Activated T-cell treated with anti-CD3 and anti-CD28 coated beads, Interleukin-2, amount 50 U/mL, for 48 hours (primary cell): ENCODE results near the gene EDEM1.

Source experiments
- DNase-seq, 2 experiments: peaks; one replicate each; pipeline ENCODE4 v3.0.0-alpha.2; 2020

The EDEM1 gene

DNA sequence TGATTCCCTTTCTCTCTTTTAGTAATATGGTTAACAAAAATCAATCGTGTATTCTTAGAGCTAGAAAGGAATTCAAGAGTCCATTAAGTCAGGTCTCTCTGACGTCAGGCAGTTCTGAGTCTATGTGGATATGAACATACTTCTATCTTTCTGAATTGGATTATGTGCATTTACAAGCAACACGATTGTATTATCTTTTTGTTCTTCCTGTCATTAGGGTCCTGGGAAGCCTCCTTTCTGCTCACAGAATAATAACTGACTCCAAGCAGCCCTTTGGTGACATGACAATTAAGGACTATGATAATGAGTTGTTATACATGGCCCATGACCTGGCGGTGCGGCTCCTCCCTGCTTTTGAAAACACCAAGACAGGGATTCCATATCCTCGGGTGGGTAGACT is 14.0 kb downstream of the EDEM1 start:
- no peak for DNase-seq

DNA sequence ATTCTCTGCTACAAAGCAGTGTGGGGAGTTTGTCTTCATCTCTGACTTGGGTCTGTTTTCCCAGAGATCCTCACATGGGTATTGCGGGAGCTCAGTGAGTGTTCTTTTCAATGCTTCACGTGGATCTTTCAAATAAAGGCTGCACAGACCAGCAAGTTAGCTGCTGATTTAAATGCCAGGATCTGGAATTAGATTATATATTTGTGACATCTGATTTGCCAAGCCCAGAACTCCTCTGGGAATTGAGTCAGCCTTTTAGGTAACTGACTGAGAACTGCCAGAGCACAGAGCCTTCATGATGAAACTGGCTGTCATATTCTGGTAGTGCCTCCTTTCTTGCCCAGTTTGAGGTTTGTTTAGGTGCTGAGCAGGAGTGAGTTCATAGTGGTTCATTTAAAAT is 14.7 kb downstream of the EDEM1 start:
- DNase-seq = no peak

DNA sequence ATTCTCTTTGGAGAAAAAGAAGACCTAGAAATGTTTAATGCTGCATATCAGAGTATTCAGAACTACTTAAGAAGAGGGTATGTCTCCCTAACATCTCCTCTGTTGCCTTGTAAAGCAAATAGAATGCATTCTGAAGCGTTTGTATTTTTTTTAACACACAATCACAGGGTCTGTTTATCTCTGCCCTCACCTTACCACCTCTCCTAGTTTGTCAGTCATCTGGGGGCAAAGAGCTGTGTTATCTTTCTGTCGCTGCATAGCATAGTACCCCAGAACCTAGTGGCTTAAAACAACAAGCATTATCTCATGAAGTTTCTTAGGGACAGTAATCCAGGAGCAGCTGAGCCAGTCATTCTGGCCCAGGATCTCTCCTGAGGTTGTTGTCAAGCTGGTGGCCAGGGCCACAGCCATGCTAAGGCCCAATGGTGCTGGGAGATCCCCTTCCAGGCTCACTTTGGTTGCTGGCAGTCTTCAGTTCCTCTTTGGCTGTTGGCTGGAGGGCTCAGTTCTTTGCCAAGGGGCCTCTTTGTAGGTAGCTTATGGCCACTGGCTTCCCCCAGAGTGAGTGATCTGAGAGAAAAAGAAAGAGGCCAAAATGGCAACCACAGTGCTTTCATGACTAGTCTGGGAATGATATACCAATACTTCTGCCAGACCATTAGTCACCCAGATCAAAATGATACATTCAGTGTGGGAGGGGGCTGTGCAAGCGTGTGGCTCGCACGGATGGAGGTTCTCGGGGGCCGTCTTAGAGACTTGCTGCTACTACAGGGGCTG is 17.8 kb downstream of the EDEM1 start:
- peak; percentile 59 to 70 for DNase-seq

GRCh38 chr3:5210926-5211325 is 23.4 kb downstream of the EDEM1 start:
- DNase-seq = no peak

DNA sequence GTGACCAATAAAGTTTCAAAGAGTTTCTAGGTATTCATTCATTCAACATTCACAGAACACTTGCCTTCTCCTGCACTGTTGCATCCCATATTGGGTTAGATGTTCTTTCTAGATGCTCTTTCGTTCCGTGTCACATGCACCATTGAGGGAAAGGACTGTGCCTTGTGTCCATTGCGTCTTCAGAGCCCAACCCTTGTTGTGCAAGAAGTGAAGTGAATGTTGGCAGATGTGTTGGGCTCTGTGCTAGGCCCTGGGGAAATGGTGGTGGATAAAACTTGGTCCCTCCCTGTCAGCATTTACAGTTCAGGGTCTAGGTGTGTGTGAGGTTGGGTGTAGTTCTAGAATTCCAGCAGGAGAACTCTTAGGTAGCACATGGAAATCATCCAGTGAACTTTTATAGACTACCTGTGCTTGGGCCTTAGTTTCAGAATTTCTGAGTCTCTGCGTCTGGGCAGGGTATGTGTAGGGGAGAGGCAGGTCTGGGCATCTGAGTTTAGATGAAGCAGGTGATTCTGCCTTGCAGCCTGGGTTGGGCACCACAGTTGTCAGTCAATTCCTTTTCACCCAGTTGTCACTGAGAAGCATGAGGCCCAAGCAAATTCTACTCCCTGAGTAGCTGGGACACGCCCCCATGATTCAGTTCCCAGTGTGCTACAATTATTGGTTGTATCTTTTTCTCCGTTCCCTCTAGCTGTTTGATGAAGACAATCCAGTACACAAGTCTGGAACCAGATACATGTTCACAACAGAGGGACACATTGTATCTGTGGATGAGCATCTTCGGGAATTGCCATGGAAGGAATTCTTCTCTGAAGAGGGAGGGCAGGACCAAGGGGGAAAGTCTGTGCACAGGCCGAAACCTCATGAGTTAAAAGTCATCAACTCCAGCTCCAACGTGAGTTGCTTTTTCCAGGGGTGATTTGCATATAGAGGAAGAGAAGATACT is 25.4 kb downstream of the EDEM1 start:
- DNase-seq = no peak

DNA sequence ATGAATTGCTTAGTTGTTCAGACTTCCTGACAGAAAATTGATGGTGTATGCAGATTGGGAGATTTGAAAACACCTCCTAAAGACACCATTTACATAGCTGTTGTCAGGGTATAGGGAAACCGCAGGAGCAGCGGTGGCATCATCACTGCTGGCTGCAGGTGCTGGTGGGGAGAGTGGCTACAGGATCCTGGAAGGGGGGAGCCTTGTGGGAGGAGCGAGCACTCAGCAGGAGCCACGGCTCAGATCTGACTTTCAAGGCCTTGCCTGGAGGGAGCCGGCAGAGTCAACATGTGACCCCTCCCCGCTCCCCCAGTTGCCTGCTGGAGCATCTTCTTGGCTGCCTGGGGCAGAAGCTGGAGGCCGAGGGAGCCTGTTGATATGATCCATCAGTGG is 26.1 kb downstream of the EDEM1 start:
- DNase-seq = no peak

DNA sequence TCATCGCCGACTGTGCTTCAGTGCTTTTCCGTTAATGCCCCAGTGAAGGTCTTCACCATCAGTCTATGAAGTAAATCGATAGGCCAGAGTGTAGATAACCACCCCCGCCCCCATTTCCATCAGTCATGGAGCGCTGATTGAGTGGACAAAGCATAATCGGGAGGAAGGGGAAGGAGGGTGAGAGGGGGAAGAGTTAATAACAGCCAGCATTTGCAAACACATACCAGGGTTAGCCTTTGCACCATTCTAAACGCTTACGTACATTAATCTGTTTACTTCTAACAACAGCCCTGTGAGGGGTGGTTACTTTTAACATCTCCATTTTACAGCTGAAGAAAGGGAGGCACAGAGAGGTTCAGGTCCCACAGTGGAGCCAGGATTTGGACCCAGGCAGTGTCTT is 26.8 kb downstream of the EDEM1 start:
- DNase-seq = no peak

DNA sequence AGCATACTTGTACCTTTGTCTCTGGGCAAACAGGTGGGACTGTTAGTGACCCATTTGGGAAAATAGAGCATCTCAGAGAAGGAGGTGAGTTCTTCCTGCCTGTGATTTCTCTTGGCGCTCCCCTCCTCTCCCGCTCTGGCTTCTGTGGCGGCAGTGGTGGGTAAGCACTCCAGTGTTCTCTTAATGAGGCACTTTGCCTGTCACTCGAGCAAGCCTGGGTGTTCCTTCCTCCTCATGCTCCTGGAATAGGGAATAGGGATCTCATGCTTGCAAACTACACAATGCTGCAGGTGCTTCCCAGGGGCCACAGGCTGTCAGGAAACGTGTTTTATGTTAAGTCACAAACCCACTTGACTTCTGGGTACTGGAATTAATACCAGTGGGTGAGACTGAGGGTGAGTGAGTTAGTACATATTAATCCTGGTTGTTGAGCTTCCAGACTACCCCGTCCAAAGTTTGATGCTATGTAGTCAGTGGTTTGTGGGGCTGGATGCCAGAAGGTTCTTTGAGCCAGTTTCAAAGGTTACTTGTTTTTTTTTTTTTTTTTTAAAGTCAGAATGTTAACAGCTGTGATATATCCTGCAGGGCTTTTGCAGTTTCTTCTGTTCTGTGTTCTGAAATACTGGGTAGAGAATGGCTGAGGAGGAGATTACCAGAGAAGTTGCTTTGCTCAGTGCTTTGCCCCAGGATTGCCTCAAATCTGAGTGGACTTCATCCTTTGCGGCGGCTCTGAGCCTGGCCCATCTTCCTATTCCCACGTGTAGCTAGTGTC is 30.5 kb downstream of the EDEM1 start:
- DNase-seq = no peak

GRCh38 chr3:5218815-5219214 is 31.3 kb downstream of the EDEM1 start:
- DNase-seq = no peak

- no peak for DNase-seq
Measured at GRCh38 chr3:5219216-5219615, 31.7 kb downstream of the EDEM1 start.

- no peak for DNase-seq
Measured at GRCh38 chr3:5220193-5220592, 32.7 kb downstream of the EDEM1 start.

GRCh38 chr3:5220667-5221431 is 33.3 kb downstream of the EDEM1 start:
- DNase-seq = no peak

- no peak for DNase-seq
Measured at GRCh38 chr3:5221701-5222100, 34.2 kb downstream of the EDEM1 start.

GRCh38 chr3:5222283-5223005 is 34.9 kb downstream of the EDEM1 start:
- DNase-seq = no peak

DNA sequence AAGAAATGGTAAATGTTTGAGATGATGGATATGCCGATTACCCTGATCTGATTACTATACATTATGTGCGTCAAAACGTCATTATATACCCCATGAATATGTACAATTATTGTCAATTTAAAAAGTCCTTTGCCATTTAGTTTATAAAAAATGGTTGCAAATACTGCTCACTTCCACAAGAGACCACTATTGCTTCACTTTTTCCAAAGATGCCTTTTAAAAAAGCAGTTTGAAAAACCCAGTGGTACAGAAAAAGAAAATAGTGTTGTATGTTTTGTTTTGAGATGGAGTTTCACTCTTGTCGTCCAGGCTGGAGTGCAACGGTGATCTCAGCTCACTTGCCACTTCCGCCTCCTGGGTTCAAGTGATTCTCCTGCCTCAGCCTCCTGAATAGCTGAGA is 39.3 kb downstream of the EDEM1 start:
- DNase-seq = no peak

DNA sequence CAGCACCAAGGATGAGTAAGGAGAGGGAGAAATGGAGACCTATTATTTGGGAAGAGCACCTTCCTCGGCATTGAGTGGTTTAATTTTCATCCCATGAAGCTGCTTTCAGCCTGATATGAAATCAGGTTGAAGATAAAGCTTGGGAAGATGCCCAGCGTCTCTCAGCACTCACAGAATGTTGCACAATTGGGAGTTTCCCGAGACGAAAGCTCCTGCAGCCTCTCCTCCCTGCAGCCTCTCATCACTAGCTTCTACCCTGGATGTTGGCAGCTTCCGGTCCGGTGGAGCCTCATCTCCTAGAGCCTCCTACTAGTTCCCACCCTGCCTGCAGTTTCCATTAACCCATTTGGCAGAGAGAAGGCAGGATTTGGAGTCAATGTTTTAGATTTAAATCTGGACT is 40.3 kb downstream of the EDEM1 start:
- no peak for DNase-seq

GRCh38 chr3:5229414-5229813 is 41.9 kb downstream of the EDEM1 start:
- no peak for DNase-seq

- DNase-seq = no peak
Measured at GRCh38 chr3:5231074-5231473, 43.6 kb downstream of the EDEM1 start.

GRCh38 chr3:5231487-5231886 is 44.0 kb downstream of the EDEM1 start:
- no peak for DNase-seq

GRCh38 chr3:5232570-5232969 is 45.1 kb downstream of the EDEM1 start:
- no peak for DNase-seq

GRCh38 chr3:5233026-5233425 is 45.5 kb downstream of the EDEM1 start:
- no peak for DNase-seq

DNA sequence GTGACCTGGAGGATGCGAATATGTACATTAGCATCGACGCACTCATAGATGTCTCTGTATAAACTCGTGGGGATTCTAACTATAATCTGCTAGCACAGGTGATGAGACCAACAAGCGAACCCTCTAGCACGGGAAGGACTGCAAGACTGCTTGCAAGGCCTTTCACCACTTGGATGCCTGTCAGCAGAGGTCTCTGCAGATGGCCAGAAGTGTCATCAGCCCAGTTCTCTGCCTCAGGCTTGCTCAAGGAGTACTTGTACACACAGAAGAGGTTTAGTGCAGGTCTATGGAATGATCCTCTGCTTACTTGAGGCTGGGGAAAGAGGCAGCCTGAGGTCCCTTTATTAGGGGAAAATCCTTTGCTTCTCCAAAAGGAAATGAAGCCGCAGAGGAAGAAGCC is 48.1 kb downstream of the EDEM1 start:
- DNase-seq = no peak
